HCT116 (cell line): ENCODE measurements around the gene DUSP14. TPM values are rescaled to one million over a fixed set of nuclear protein-coding genes. Genes with fewer than 3 reads are reported as not detected.

Experiments
- ATAC-seq: fragments of 200-7000 bp; cut with Tn5 transposase; 2 replicates; pipeline ENCODE4 v1.9.1; 2020; ENCODE audit warnings: mild to moderate bottlenecking, moderate library complexity
- BruUV-seq: library from RNA; stranded (reverse); fragments of 400-500 nt; replicated peaks from 2 replicates; lab custom pipeline; 2021; lab: Mats Ljungman, UMichigan
- CTCF ChIA-PET: fragments of 300-600 bp; sonication (Branson Sonifier 250); formaldehyde crosslinking; loops from one replicate; lab custom pipeline; 2021; ENCODE audit warnings: antibody characterized with exemption; lab: Charles Lee
- POLR2A ChIA-PET: fragments of 300-600, 350-600 bp; sonication (Branson Sonifier 250); formaldehyde crosslinking; loops from one replicate; lab custom pipeline; 2021; ENCODE audit warnings: antibody characterized with exemption; lab: Charles Lee
- RAD21 ChIA-PET, 2 experiments: fragments of 300-600 bp; sonication (Branson Sonifier 250); formaldehyde crosslinking; loops; one replicate each; lab custom pipeline; 2023; ENCODE audit warnings: low total read pairs in 2 of 2; ENCODE audit not compliant: uncharacterized antibody in 2 of 2, unreplicated experiment in 2 of 2, low non-redundant PET in 1 of 2; lab: Charles Lee
- DNase-seq: peaks from one replicate; pipeline ENCODE4 v3.0.0-alpha.2; 2010; ENCODE audit warnings: low read depth, low spot score
- H2AFZ ChIP-seq: fragments of 200-600 bp; shearing (Covaris generic), sonication (generic); 2 replicates; pipeline ENCODE4 v1.6.1; 2017; ENCODE audit warnings: low read depth, mixed run types, mixed read lengths, antibody characterized with exemption, low read length; ENCODE audit not compliant: poor library complexity, severe bottlenecking
- H3K27ac ChIP-seq: 2 replicates; pipeline ENCODE4 v1.5.1; 2012; ENCODE audit warnings: low read depth, low read length
- H3K27me3 ChIP-seq: fragments of 200-600 bp; sonication (generic); 2 replicates; pipeline ENCODE4 v1.6.1; 2016; ENCODE audit warnings: mixed run types, low read length, mixed read lengths; ENCODE audit not compliant: insufficient read depth
- H3K36me3 ChIP-seq, 2 experiments: fragments of 200-500 bp in 1 of 2; fragments of 200-600 bp in 1 of 2; sonication (Bioruptor generic) in 1 of 2; sonication (generic) in 1 of 2; 2 replicates each; pipeline versions ENCODE4 v1.5.1 to v1.6.1; 2014 to 2016; ENCODE audit warnings: low read length in 2 of 2, inconsistent platforms in 1 of 2, mixed read lengths in 1 of 2, mixed run types in 1 of 2; ENCODE audit not compliant: insufficient read depth in 2 of 2, control insufficient read depth in 1 of 2
- H3K4me1 ChIP-seq, 2 experiments: fragments of 200-600 bp in 1 of 2; sonication (generic) in 1 of 2; 2 replicates each; pipeline versions ENCODE4 v1.5.1 to v1.6.1; 2012 to 2017; ENCODE audit warnings: low read length in 2 of 2, inconsistent platforms in 1 of 2, mild to moderate bottlenecking in 1 of 2, mixed read lengths in 1 of 2, mixed run types in 1 of 2, moderate library complexity in 1 of 2; ENCODE audit not compliant: insufficient read depth in 2 of 2, control insufficient read depth in 1 of 2
- H3K4me2 ChIP-seq: fragments of 200-600 bp; sonication (generic); 2 replicates; pipeline ENCODE4 v1.6.1; 2017; ENCODE audit warnings: mixed run types, low read length, mixed read lengths
- H3K4me3 ChIP-seq, 2 experiments: fragments of 200-600 bp in 1 of 2; sonication (generic) in 1 of 2; replicated peaks in 1 of 2; 2 replicates each; pipeline ENCODE4 v1.5.1; 2011 to 2016; ENCODE audit warnings: low read length in 2 of 2, control low read depth in 1 of 2, low read depth in 1 of 2, mild to moderate bottlenecking in 1 of 2, mixed read lengths in 1 of 2, mixed run types in 1 of 2
- H3K79me2 ChIP-seq: fragments of 200-600 bp; sonication (generic); 2 replicates; pipeline ENCODE4 v1.6.1; 2017; ENCODE audit warnings: mild to moderate bottlenecking, mixed run types, low read length, moderate library complexity, mixed read lengths; ENCODE audit not compliant: insufficient read depth
- H3K9ac ChIP-seq: fragments of 200-600 bp; sonication (generic); 2 replicates; pipeline ENCODE4 v1.6.1; 2016; ENCODE audit warnings: low read length, mixed read lengths
- H3K9me2 ChIP-seq: fragments of 200-600 bp; sonication (generic), shearing (Covaris generic); 2 replicates; pipeline ENCODE4 v1.6.1; 2017; ENCODE audit warnings: mixed run types, mild to moderate bottlenecking, moderate library complexity; ENCODE audit not compliant: insufficient read depth
- H3K9me3 ChIP-seq, 2 experiments: fragments of 200-500 bp in 1 of 2; fragments of 200-600 bp in 1 of 2; sonication (Bioruptor generic) in 1 of 2; sonication (generic) in 1 of 2; 2 replicates each; pipeline ENCODE4 v1.6.1; 2014 to 2017; ENCODE audit warnings: low read length in 2 of 2, mixed read lengths in 2 of 2, inconsistent platforms in 1 of 2, low read depth in 1 of 2, mild to moderate bottlenecking in 1 of 2, mixed run types in 1 of 2, moderate library complexity in 1 of 2; ENCODE audit not compliant: control insufficient read depth in 1 of 2, insufficient read depth in 1 of 2
- H4K20me1 ChIP-seq: fragments of 200-600 bp; sonication (generic), shearing (Covaris generic); 2 replicates; pipeline ENCODE4 v1.6.1; 2017; ENCODE audit warnings: mixed run types, mild to moderate bottlenecking, moderate library complexity; ENCODE audit not compliant: insufficient read depth
- ATF3 ChIP-seq: IDR thresholded peaks from 2 replicates; pipeline ENCODE4 v1.6.1; 2012
- CBX3 ChIP-seq: IDR thresholded peaks from 2 replicates; pipeline ENCODE4 v1.6.1; 2012; ENCODE audit warnings: low read depth
- CEBPB ChIP-seq: IDR thresholded peaks from 2 replicates; pipeline ENCODE4 v1.6.1; 2012; ENCODE audit warnings: low read depth
- CTCF ChIP-seq, 3 experiments: fragments of 200-600 bp in 1 of 3; sonication (generic) in 1 of 3; IDR thresholded peaks in 2 of 3; conservative IDR thresholded peaks in 1 of 3; 2 replicates each; pipeline ENCODE4 v1.5.1; 2012 to 2017; ENCODE audit warnings: low read depth in 2 of 3, low read length in 2 of 3, antibody characterized with exemption in 1 of 3, borderline replicate concordance in 1 of 3, control low read depth in 1 of 3, mild to moderate bottlenecking in 1 of 3, mixed read lengths in 1 of 3, mixed run types in 1 of 3, moderate library complexity in 1 of 3; ENCODE audit not compliant: insufficient read depth in 1 of 3
- EGR1 ChIP-seq: IDR thresholded peaks from 2 replicates; pipeline ENCODE4 v1.6.1; 2012; ENCODE audit warnings: low read depth
- EZH2 ChIP-seq: fragments of 200-600 bp; sonication (generic); IDR thresholded peaks from 2 replicates; pipeline ENCODE4 v1.6.1; 2017; ENCODE audit warnings: antibody characterized with exemption, mixed run types
- EZH2phosphoT487 ChIP-seq: fragments of 200-600 bp; IDR thresholded peaks from 2 replicates; pipeline ENCODE4 v1.6.1; 2018; ENCODE audit warnings: antibody characterized with exemption, borderline replicate concordance
- JUND ChIP-seq: IDR thresholded peaks from 2 replicates; pipeline ENCODE4 v1.6.1; 2012
- MAX ChIP-seq: IDR thresholded peaks from 2 replicates; pipeline ENCODE4 v1.6.1; 2012
- POLR2A ChIP-seq: IDR thresholded peaks from 2 replicates; pipeline ENCODE4 v1.7.0; 2011; ENCODE audit warnings: borderline replicate concordance; ENCODE audit not compliant: insufficient read depth, insufficient read length; ENCODE audit errors: extremely low read depth
- POLR2AphosphoS5 ChIP-seq: IDR thresholded peaks from 2 replicates; pipeline ENCODE4 v1.6.1; 2011; ENCODE audit warnings: mild to moderate bottlenecking, low read depth, low read length, moderate library complexity
- RAD21 ChIP-seq: IDR thresholded peaks from 2 replicates; pipeline ENCODE4 v1.6.1; 2012; ENCODE audit warnings: low read depth, mild to moderate bottlenecking
- REST ChIP-seq: IDR thresholded peaks from 2 replicates; pipeline ENCODE4 v1.6.1; 2012; ENCODE audit warnings: low read depth
- SIN3A ChIP-seq: IDR thresholded peaks from 2 replicates; pipeline ENCODE4 v1.6.1; 2012; ENCODE audit warnings: low read depth
- SRF ChIP-seq: IDR thresholded peaks from 2 replicates; pipeline ENCODE4 v1.6.1; 2012; ENCODE audit warnings: low read depth
- TCF7L2 ChIP-seq: IDR thresholded peaks from 2 replicates; pipeline ENCODE4 v1.7.0; 2011; ENCODE audit warnings: borderline replicate concordance, inconsistent platforms; ENCODE audit not compliant: insufficient read depth, insufficient read length; ENCODE audit errors: extremely low read depth
- YY1 ChIP-seq: IDR thresholded peaks from 2 replicates; pipeline ENCODE4 v1.6.1; 2011; ENCODE audit warnings: low read length, low read depth, moderate library complexity, mild to moderate bottlenecking; ENCODE audit not compliant: insufficient replicate concordance; ENCODE audit errors: extremely low read depth
- ZFX ChIP-seq: fragments of 450-650 bp; IDR thresholded peaks from 2 replicates; pipeline ENCODE4 v1.6.1; 2017
- intact Hi-C: fragments of 100-400 bp; cut with micrococcal nuclease; formaldehyde crosslinking; loops from 2 replicates; pipeline ENCODE4 v1.10.0; 2022
- total RNA-seq: library from RNA; stranded (reverse); gene quantifications from one replicate; pipeline ENCODE4 v1.2.1, GENCODE V29; 2021; ENCODE audit not compliant: unreplicated experiment

DUSP14 gene
- total RNA-seq, 1 experiment from 2014 or later: 27.6 TPM

GRCh38 chr17:37450112-37450511, 39.6 kb upstream of the DUSP14 start:
- no peak overlapping the region for H3K4me2 ChIP-seq
- H3K9me3 ChIP-seq: no peaks in the 10 kb centered on the region

More at GRCh38 chr17:37450112-37450511, 39.6 kb upstream of the DUSP14 start:
- ChIA-PET RAD21 (no interaction called here), CTCF (interaction anchor here (1.5 kb wide), 1 partner anchor 12 kb away, joined by 5 read pairs; no protein-coding TSS in a partner anchor), POLR2A (no interaction called here)
- Histone ChIP-seq H3K36me3 (peaks cover 0 to 5% of the 10 kb centered on the region in 2 experiments; a peak in 1 of 4 replicates), H3K4me1 (peaks cover 34% of the 10 kb centered on the region in 2 experiments), H3K27me3 (no peaks in the 10 kb centered on the region), H3K27ac (no peak overlapping the region), H4K20me1 (no peaks in the 10 kb centered on the region), H3K9me2 (no peaks in the 10 kb centered on the region), H2AFZ (no peak overlapping the region), H3K9ac (no peak overlapping the region), H3K79me2 (no peaks in the 10 kb centered on the region), H3K4me3 (no peak overlapping the region)
- intact Hi-C loops: no loop called here
- TF ChIP-seq YY1 (no peak), POLR2A (no peak), EZH2phosphoT487 (no peak), SIN3A (no peak), ATF3 (no peak), EZH2 (no peak), TCF7L2 (no peak), POLR2AphosphoS5 (no peak), REST (no peak), CBX3 (no peak), SRF (no peak), ZFX (no peak), CTCF (IDR thresholded peaks at IDR 0.05 in 2 of 3, conservative IDR thresholded peaks at IDR 0.05 in 1 of 3; ENCODE audit: borderline replicate concordance in 1 of 3, insufficient read depth in 1 of 3, low read depth in 2 of 3, low read length in 2 of 3) (no peak), MAX (no peak), JUND (no peak), CEBPB (no peak), RAD21 (no peak), EGR1 (no peak)
- ATAC-seq (no peak), DNase-seq (no peak)
- no TSS peak for BruUV-seq
